Left lung (tissue), 10 donors: Measurements from ENCODE around the gene KIF15. TPM values are rescaled to one million over a fixed set of nuclear protein-coding genes. Genes with fewer than 3 reads are reported as not detected.

Experiments used
- ATAC-seq: fragments of 200-7000 bp; cut with Tn5 transposase; one replicate; pipeline ENCODE4 v1.9.1; 2020; ENCODE audit warnings: moderate library complexity
- DNase-seq, 4 donors: peaks; one replicate each; pipeline ENCODE4 v3.0.0-alpha.2; 2013 to 2020
- H3K27ac ChIP-seq, 2 donors: fragments of 200-600 bp; sonication (generic) in 1 of 2; one replicate each; pipeline versions ENCODE4 v1.5.0 to v1.8.0; 2020 to 2021
- H3K27me3 ChIP-seq, 2 donors: fragments of 200-600 bp; sonication (generic) in 1 of 2; one replicate each; pipeline versions ENCODE4 v1.5.0 to v1.8.0; 2020 to 2021
- H3K36me3 ChIP-seq, 2 donors: fragments of 200-600 bp; sonication (generic) in 1 of 2; one replicate each; pipeline versions ENCODE4 v1.5.0 to v1.8.0; 2020 to 2021
- H3K4me1 ChIP-seq, 2 donors: fragments of 200-600 bp; one replicate each; pipeline ENCODE4 v1.8.0; 2021
- H3K4me3 ChIP-seq, 2 donors: fragments of 200-600 bp; sonication (generic) in 1 of 2; one replicate each; pipeline versions ENCODE4 v1.5.0 to v1.8.0; 2020 to 2021; ENCODE audit warnings: mild to moderate bottlenecking in 1 of 2
- H3K9me3 ChIP-seq, 2 donors: fragments of 200-600 bp; sonication (generic) in 1 of 2; one replicate each; pipeline versions ENCODE4 v1.5.0 to v1.8.0; 2020 to 2021
- intact Hi-C, 2 donors: fragments of 100-400 bp; cut with DNase I; formaldehyde crosslinking; loops; one replicate each; pipeline versions ENCODE4 v1.11.2 to v1.14.2; 2022
- polyA plus RNA-seq, 6 donors: library from polyadenylated mRNA; unstranded; fragments of 120-200 nt; gene quantifications; one replicate each; pipeline ENCODE4 v1.2.1, GENCODE V29; 2013; ENCODE audit not compliant: insufficient read length in 6 of 6
- total RNA-seq, 2 donors: library from RNA; stranded (reverse); fragmentation: NEBNext Ultra II Directional; extraction: Animal tissue kit (Norgen Biotek cat#: 25700); gene quantifications; one replicate each; pipeline ENCODE4 v1.2.1, GENCODE V29; 2021
- TF ChIP-seq, protein P1 (sequence below), 2 donors: fragments of 200-600 bp; sonication (generic) in 1 of 2; IDR thresholded peaks; one replicate each; pipeline versions ENCODE4 v1.5.0 to v1.8.0; 2021; ENCODE audit warnings: antibody characterized with exemption in 2 of 2
- donor health status: DM: no; HTN: yes; CAD: no.
- donor health status: DM: no; HTN: no; CAD: no.

KIF15 gene
- total and polyA plus RNA-seq, 8 donors, result 1.8 to 51.3 (median 22.6) TPM

GRCh38 chr3:44764248-44764647, 2.7 kb downstream of the KIF15 start:
- Histone ChIP-seq H3K4me1 (peaks cover 4 to 18% of the 10 kb centered on the region in 2 donors), H3K9me3 (peaks cover 0 to 14% of the 10 kb centered on the region in 2 donors), H3K4me3 (no peak overlapping the region), H3K27me3 (no peaks in the 10 kb centered on the region), H3K36me3 (no peaks in the 10 kb centered on the region), H3K27ac (no peak overlapping the region)
- TF ChIP-seq, protein P1, sequence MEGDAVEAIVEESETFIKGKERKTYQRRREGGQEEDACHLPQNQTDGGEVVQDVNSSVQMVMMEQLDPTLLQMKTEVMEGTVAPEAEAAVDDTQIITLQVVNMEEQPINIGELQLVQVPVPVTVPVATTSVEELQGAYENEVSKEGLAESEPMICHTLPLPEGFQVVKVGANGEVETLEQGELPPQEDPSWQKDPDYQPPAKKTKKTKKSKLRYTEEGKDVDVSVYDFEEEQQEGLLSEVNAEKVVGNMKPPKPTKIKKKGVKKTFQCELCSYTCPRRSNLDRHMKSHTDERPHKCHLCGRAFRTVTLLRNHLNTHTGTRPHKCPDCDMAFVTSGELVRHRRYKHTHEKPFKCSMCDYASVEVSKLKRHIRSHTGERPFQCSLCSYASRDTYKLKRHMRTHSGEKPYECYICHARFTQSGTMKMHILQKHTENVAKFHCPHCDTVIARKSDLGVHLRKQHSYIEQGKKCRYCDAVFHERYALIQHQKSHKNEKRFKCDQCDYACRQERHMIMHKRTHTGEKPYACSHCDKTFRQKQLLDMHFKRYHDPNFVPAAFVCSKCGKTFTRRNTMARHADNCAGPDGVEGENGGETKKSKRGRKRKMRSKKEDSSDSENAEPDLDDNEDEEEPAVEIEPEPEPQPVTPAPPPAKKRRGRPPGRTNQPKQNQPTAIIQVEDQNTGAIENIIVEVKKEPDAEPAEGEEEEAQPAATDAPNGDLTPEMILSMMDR (IDR thresholded peaks at IDR 0.05), result no peak
- ATAC-seq (no peak), DNase-seq (no peak)
- intact Hi-C loops, result no loop called here

- Histone ChIP-seq H3K4me3 (no peak overlapping the region), H3K27me3 (no peaks in the 10 kb centered on the region), H3K36me3 (peaks cover 0 to 16% of the 10 kb centered on the region in 2 donors), H3K27ac (no peak overlapping the region), H3K4me1 (no peaks in the 10 kb centered on the region), H3K9me3 (peaks cover 0 to 54% of the 10 kb centered on the region in 2 donors)
- TF ChIP-seq, protein P1 (IDR thresholded peaks at IDR 0.05), result no peak
- ATAC-seq (no peak), DNase-seq (no peak)
- intact Hi-C loops, result no loop called here
Measured at GRCh38 chr3:44771424-44772098, 10.0 kb downstream of the KIF15 start.

- Histone ChIP-seq H3K27ac (no peak overlapping the region), H3K4me1 (no peaks in the 10 kb centered on the region), H3K9me3 (peaks cover 0 to 54% of the 10 kb centered on the region in 2 donors), H3K36me3 (peaks cover 0 to 19% of the 10 kb centered on the region in 2 donors), H3K4me3 (no peak overlapping the region), H3K27me3 (no peaks in the 10 kb centered on the region)
- ATAC-seq (no peak), DNase-seq (no peak)
- TF ChIP-seq, protein P1 (IDR thresholded peaks at IDR 0.05), result no peak
- intact Hi-C loops, result no loop called here
Measured at GRCh38 chr3:44772099-44772442, 10.5 kb downstream of the KIF15 start.

GRCh38 chr3:44782891-44783290, 21.3 kb downstream of the KIF15 start:
- ATAC-seq (no peak), DNase-seq (no peak)
- H3K27me3 ChIP-seq, result no peaks in the 10 kb centered on the region
- TF ChIP-seq, protein P1 (IDR thresholded peaks at IDR 0.05), result no peak
- H3K9me3 ChIP-seq, result no peaks in the 10 kb centered on the region
- no peaks in the 10 kb centered on the region for H3K36me3 ChIP-seq
- H3K4me1 ChIP-seq, result no peaks in the 10 kb centered on the region
- H3K4me3 ChIP-seq, result no peak overlapping the region
- intact Hi-C loops, result no loop called here
- no peak overlapping the region for H3K27ac ChIP-seq

DNA sequence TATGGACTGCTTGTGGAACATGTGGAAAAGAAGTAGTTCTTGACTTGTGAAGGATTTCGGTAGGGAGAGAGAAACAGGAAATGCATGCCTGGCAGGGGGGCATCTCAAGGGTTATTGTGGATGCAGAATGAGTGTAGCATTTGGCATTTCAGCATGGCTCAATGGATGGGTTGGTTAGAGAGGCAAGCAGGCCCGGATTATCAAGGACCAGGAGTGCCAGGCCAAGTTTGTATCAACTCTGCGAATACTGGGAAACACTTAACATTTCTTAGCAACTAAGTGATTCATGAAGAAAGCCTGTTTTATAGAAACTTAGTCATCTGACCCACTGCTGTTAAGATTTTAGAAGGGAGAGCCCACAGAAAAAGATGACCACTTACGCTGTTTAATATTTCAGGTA, 33.6 kb downstream of the KIF15 start:
- H3K9me3 ChIP-seq, result no peaks in the 10 kb centered on the region
- no peaks in the 10 kb centered on the region for H3K27me3 ChIP-seq
- H3K36me3 ChIP-seq, result peaks cover 0 to 6% of the 10 kb centered on the region in 2 donors
- ATAC-seq (no peak), DNase-seq (no peak)
- H3K4me3 ChIP-seq, result no peak overlapping the region
- H3K4me1 ChIP-seq, result no peaks in the 10 kb centered on the region
- intact Hi-C loops, result no loop called here
- TF ChIP-seq, protein P1 (IDR thresholded peaks at IDR 0.05), result no peak
- H3K27ac ChIP-seq, result no peak overlapping the region
